ENCODE results near the gene PIEZO1.
A peak's percentile ranks its signal among the peaks of the same experiment; 100 is the strongest.
"Not testable (repeated sequence)": the region's sequence is repeated elsewhere in the genome, so short reads cannot be mapped to it uniquely, and the experiment has no call there.

Gene PIEZO1

GRCh38 chr16:88785106-88785924, at the start of gene PIEZO1:
Gene PIEZO1, minus strand, starts transcription at chr16:88785220. Its CDS starts 256 bp downstream, at chr16:88784964.
- DNase-seq (ENCODE audit: low read depth in 2 of 2): peak; percentile 64 to 75

DNA sequence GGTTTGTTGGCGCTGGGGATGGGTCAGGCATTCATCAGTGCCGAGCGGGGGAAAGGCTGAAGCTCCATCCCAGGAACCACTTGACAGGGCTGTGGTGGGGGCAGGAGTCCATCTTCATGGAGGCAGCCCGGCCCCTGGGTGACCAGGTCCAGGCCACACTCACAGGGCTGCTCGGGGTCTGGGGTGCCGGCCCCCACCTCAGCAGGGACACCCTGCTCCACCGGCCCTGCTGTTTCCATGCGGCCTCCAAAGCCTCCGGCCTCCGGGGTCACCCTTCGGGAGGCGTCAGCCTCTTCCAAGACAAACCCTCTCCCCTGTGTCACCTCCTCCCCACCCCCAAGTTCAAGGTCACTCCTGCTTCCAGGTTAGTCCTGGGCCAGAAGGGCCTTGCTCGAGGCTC, 49.6 kb upstream of the PIEZO1 start:
- DNase-seq (ENCODE audit: low read depth in 2 of 2): no peak

GRCh38 chr16:88833086-88833485, 48.1 kb upstream of the PIEZO1 start:
- DNase-seq (ENCODE audit: low read depth in 2 of 2): no peak

- DNase-seq (ENCODE audit: low read depth in 2 of 2): no peak
Measured at GRCh38 chr16:88831838-88832237, 46.8 kb upstream of the PIEZO1 start.

GRCh38 chr16:88830783-88831182, 45.8 kb upstream of the PIEZO1 start:
- no peak for DNase-seq (ENCODE audit: low read depth in 2 of 2)

DNA sequence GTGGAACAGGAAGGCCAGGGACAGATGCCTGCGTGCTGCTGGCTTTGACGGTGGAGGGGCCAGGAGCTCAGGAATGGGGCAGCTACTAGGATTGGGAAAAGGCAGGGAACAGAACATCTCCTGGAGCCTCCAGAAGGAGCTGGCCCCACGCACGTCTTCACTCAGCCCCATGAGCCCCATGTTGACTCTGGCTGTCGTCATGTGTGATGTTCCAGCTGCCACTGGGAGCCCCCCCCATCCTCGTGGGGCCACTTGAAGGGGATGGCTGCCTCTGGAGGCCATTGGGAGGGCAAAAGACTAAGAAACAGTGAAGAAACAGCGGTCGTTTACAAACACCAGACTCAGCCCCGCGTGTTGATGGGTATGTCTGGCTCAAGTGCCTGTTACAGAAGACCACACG, 45.2 kb upstream of the PIEZO1 start:
- no peak for DNase-seq (ENCODE audit: low read depth in 2 of 2)

GRCh38 chr16:88828711-88829110, 43.7 kb upstream of the PIEZO1 start:
- no peak for DNase-seq (ENCODE audit: low read depth in 2 of 2)

GRCh38 chr16:88827727-88828126, 42.7 kb upstream of the PIEZO1 start:
- no peak for DNase-seq (ENCODE audit: low read depth in 2 of 2)

GRCh38 chr16:88826070-88826840, 41.2 kb upstream of the PIEZO1 start:
- no peak for DNase-seq (ENCODE audit: low read depth in 2 of 2)

GRCh38 chr16:88825146-88825545, 40.1 kb upstream of the PIEZO1 start:
- no peak for DNase-seq (ENCODE audit: low read depth in 2 of 2)

DNA sequence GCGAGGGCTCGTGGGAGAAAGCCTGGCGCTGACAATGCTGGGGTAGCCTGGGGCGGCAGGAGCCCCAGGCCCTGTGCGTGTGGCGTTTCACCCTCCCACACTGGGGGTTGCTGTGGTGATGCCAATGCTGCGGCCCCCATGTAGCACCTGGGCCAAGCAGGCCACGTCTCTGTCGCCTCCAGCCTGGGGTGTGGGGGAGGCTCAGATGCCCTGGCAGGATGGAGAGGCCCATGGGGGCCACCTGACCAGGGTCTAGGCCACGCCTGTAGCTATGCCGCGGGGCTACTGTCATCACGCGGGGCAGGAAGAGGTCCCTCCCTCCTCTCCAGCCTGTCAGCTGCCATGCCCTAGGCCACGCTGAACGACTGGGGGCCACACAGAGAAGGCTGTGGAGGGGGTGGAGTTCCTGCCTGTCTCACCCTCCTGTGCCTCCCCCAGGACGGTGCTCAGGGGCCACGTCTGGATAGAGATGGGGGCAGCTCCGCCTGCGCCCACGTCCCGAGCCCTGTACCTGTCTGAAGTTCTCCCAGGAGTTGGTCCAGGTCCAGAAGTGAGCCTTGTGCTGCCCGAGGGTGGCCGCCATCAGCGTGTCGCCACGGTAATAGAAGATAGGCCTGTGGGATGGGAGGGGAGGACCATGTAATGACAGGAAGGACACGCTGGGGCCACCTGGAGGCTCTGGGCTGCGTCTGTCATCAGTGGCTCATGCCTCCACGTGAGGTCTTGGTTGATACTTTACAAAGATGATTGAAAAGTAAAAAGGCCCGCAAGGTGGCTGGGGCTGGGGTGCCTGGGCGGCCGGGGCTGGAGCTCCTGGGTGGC, 39.4 kb upstream of the PIEZO1 start:
- no peak for DNase-seq (ENCODE audit: low read depth in 2 of 2)

DNA sequence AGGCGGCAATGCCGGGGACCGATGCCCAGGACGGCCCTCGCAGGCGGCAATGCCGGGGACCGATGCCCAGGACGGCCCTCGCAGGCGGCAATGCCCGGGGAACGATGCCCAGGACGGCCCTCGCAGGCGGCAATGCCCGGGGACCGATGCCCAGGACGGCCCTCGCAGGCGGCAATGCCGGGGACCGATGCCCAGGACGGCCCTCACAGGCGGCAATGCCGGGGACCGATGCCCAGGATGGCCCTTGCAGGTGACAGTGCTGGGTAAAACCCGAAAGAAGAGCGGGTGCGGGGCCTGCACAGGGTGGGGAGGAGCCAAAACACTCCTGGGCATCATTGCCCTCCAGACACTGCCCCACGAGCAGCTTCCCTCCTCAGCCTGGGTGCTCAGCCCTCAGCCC, 38.6 kb upstream of the PIEZO1 start:
- DNase-seq (ENCODE audit: low read depth in 2 of 2): not testable (repeated sequence)

GRCh38 chr16:88822281-88823040, 37.4 kb upstream of the PIEZO1 start:
- no peak for DNase-seq (ENCODE audit: low read depth in 2 of 2)

- no peak for DNase-seq (ENCODE audit: low read depth in 2 of 2)
Measured at GRCh38 chr16:88821168-88821850, 36.3 kb upstream of the PIEZO1 start.

DNA sequence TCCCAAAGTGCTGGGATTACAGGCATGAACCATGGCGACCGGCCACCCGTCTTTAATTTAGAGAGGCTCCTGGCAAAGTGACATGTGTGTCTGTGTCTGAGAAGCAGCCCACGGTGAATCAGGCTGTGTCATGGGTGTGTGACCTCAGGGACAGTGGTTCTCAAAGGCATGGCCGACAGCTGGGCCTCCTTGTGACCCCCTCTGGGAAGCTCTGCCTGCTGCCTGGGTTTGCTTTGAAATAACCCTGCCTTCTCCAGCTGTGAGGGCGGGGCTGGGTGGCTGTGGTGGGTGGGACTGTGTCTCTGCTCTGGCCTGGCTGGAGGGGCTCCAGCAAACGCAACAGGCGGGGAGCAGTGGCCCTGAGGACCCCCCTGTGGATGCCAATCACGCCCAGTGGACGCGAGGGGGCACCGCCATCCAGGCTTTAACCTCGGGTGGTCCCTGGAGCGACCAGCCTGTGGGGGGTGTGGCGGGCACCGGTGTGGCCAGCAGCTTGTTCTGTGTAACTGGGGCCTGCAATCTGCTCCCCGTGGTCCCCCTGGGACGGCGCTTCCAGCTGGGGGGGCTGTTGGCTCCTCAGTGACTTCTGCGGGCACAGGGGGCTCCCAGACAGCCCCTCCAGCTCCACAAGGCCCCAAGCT, 35.5 kb upstream of the PIEZO1 start:
- no peak for DNase-seq (ENCODE audit: low read depth in 2 of 2)

- DNase-seq (ENCODE audit: low read depth in 2 of 2): no peak
Measured at GRCh38 chr16:88819126-88819525, 34.1 kb upstream of the PIEZO1 start.

DNA sequence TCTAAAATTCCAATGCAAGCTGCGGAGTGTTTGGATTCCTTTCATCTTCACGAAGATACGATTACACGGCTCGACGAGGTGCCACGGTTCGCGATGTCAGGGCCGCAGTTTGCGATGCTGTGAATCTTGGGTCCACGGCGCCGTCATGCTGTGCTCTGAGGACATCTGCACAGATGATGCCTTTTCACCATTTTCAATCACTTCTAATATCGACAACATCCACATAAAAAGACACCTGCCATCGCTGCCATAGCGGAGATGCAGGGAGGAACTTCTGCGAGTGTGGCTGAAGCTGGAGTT, 33.5 kb upstream of the PIEZO1 start:
- DNase-seq (ENCODE audit: low read depth in 2 of 2): no peak

- no peak for DNase-seq (ENCODE audit: low read depth in 2 of 2)
Measured at GRCh38 chr16:88817785-88818574, 33.0 kb upstream of the PIEZO1 start.

DNA sequence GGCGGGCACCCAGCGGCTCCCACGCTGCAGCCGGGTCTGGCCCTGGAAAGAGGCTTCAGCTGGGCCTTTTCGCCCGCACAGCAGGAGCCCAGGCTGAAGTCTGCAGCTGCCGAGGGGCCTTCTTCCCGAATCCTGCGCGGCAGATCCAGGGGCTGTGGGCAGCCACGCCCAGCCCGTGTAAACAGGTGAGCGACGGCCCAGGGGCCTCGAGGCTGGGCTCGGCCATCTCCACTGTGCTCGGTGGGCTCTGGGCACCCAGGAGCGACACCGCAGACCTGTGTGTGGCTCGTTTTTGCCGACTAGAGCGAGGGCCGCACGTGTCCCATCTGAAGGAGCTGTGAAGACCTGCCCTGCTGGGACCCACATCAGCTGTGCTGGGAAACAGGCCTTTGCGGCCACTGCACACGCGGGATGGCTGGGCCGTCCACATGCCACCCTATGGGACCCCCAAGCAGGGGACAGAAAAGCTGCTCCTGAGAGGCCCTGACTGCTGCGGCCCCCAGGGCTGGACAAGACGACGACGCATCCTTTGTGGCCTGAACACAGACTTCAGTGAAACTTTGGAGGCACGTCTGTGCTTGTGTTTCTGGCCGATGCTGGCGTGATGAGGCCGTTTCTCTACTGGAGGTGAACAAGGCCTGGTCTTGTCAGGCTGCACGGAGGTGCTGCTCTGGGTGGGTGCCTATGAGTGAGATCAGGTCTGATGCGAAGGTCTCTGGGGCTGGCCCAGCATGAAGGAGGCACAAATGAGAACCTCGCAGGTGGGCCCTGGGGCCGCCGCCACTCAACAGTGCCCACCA, 31.9 kb upstream of the PIEZO1 start:
- DNase-seq (ENCODE audit: low read depth in 2 of 2): no peak
